ENCODE data around the gene TARBP1.

DNA sequence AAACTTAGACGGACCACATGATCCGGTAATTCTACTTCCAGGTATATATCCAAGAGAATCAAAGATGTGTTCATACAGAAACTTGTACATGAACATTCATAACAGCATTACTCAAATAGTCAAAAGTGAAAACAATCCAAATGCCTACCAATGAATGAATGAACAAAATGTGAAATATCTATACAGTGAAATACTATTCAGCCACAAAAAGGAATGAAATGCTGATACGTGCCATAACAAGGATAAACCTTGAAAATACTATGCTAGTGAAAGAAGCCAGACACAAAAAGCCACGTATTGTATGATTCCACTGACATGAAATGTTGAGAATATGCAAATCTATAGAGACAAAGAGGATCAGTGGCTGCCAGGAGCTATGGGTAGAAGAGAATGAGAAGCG lies 18.3 kb downstream of the TARBP1 start:
- TF ChIP-seq POLR2A (IDR thresholded peaks at IDR 0.05), result no peak
- TF ChIP-seq, protein P1, sequence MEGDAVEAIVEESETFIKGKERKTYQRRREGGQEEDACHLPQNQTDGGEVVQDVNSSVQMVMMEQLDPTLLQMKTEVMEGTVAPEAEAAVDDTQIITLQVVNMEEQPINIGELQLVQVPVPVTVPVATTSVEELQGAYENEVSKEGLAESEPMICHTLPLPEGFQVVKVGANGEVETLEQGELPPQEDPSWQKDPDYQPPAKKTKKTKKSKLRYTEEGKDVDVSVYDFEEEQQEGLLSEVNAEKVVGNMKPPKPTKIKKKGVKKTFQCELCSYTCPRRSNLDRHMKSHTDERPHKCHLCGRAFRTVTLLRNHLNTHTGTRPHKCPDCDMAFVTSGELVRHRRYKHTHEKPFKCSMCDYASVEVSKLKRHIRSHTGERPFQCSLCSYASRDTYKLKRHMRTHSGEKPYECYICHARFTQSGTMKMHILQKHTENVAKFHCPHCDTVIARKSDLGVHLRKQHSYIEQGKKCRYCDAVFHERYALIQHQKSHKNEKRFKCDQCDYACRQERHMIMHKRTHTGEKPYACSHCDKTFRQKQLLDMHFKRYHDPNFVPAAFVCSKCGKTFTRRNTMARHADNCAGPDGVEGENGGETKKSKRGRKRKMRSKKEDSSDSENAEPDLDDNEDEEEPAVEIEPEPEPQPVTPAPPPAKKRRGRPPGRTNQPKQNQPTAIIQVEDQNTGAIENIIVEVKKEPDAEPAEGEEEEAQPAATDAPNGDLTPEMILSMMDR (IDR thresholded peaks at IDR 0.05), result no peak

Measured in uterus (tissue), 2 donors.